Thymus (tissue), 11 donors: ENCODE results near the gene GLS2. TPM values are rescaled to one million over a fixed set of nuclear protein-coding genes. Genes with fewer than 3 reads are reported as not detected.
"Not testable (repeated sequence)": the region's sequence is repeated elsewhere in the genome, so short reads cannot be mapped to it uniquely, and the experiment has no call there.

Source experiments
- DNase-seq, 9 donors: peaks; one replicate each; pipeline ENCODE4 v3.0.0-alpha.2; 2013; ENCODE audit warnings: low spot score in 9 of 9, low read depth in 6 of 9, missing footprints in 1 of 9
- H3K27ac ChIP-seq, 2 donors: one replicate each; pipeline ENCODE4 v1.5.1; 2013; ENCODE audit warnings: control low read depth in 1 of 2, low read depth in 1 of 2, low read length in 1 of 2, mild to moderate bottlenecking in 1 of 2, moderate library complexity in 1 of 2
- H3K27me3 ChIP-seq, 2 donors: one replicate each; pipeline ENCODE4 v1.5.1; 2013; ENCODE audit warnings: low read length in 1 of 2; ENCODE audit not compliant: control insufficient read depth in 2 of 2, insufficient read depth in 1 of 2
- H3K36me3 ChIP-seq, 2 donors: one replicate each; pipeline ENCODE4 v1.5.1; 2013; ENCODE audit warnings: low read length in 1 of 2, mild to moderate bottlenecking in 1 of 2, moderate library complexity in 1 of 2; ENCODE audit not compliant: control insufficient read depth in 2 of 2, insufficient read depth in 2 of 2
- H3K4me1 ChIP-seq, 2 donors: one replicate each; pipeline ENCODE4 v1.5.1; 2013; ENCODE audit warnings: low read length in 2 of 2; ENCODE audit not compliant: control insufficient read depth in 2 of 2, insufficient read depth in 2 of 2
- H3K4me3 ChIP-seq, 2 donors: one replicate each; pipeline ENCODE4 v1.5.1; 2013; ENCODE audit warnings: low read length in 2 of 2, control low read depth in 1 of 2, mild to moderate bottlenecking in 1 of 2
- H3K9me3 ChIP-seq, 2 donors: one replicate each; pipeline ENCODE4 v1.5.1; 2013; ENCODE audit warnings: low read length in 1 of 2, mild to moderate bottlenecking in 1 of 2; ENCODE audit not compliant: control insufficient read depth in 2 of 2, insufficient read depth in 1 of 2
- WGBS: extraction: QIAGEN DNeasy Blood & Tissue Kit; methylation state at CpG from one replicate; pipeline ENCODE4 v1.1.7; 2013; 5-methylcytosine and 5-hydroxymethylcytosine counted together
- polyA plus RNA-seq: library from polyadenylated mRNA; stranded (reverse); fragments of 200-250 nt; gene quantifications from one replicate; pipeline ENCODE4 v1.2.3, GENCODE V29; 2013
- total RNA-seq: library from RNA; stranded (reverse); fragments of 120-200 nt; gene quantifications from one replicate; pipeline ENCODE4 v1.2.4, GENCODE V29; 2013
- donor health status: healthy.

The GLS2 gene
- total and polyA plus RNA-seq, 2 donors, result 1.0 to 2.6 TPM

- Histone ChIP-seq H3K27me3 (no peaks in the 10 kb centered on the region), H3K36me3 (no peaks in the 10 kb centered on the region), H3K4me3 (no peak overlapping the region), H3K27ac (no peak overlapping the region), H3K4me1 (peaks cover 4 to 14% of the 10 kb centered on the region in 2 donors), H3K9me3 (no peaks in the 10 kb centered on the region)
- 93% methylated on average over 1 of the region's 1 CpG for WGBS
- peak in 1 of 9 donors; percentile 7 for DNase-seq
Observed at GRCh38 chr12:56520506-56520905, 32.5 kb upstream of the GLS2 start.

- peaks cover 4 to 14% of the 10 kb centered on the region in 2 donors for H3K4me1 ChIP-seq
- H3K27ac ChIP-seq, result no peak overlapping the region
- no peak overlapping the region for H3K4me3 ChIP-seq
- H3K27me3 ChIP-seq, result no peaks in the 10 kb centered on the region
- DNase-seq, result no peak
- H3K9me3 ChIP-seq, result no peaks in the 10 kb centered on the region
- no peaks in the 10 kb centered on the region for H3K36me3 ChIP-seq
- WGBS, result 98% methylated on average over 3 of the region's 3 CpGs
Observed at GRCh38 chr12:56520048-56520447, 32.1 kb upstream of the GLS2 start.

GRCh38 chr12:56518570-56518969, 30.6 kb upstream of the GLS2 start:
- WGBS, result 70% methylated on average over 2 of the region's 2 CpGs

GRCh38 chr12:56517854-56518253, 29.9 kb upstream of the GLS2 start:
- no peak overlapping the region for H3K27ac ChIP-seq
- H3K9me3 ChIP-seq, result no peaks in the 10 kb centered on the region
- peaks cover 4 to 14% of the 10 kb centered on the region in 2 donors for H3K4me1 ChIP-seq
- DNase-seq, result no peak
- no peaks in the 10 kb centered on the region for H3K27me3 ChIP-seq
- WGBS, result 96% methylated on average over 2 of the region's 2 CpGs
- H3K36me3 ChIP-seq, result no peaks in the 10 kb centered on the region
- no peak overlapping the region for H3K4me3 ChIP-seq

More at GRCh38 chr12:56518570-56518969, 30.6 kb upstream of the GLS2 start:
- Histone ChIP-seq H3K36me3 (no peaks in the 10 kb centered on the region), H3K27ac (no peak overlapping the region), H3K9me3 (no peaks in the 10 kb centered on the region), H3K4me1 (peaks cover 4 to 14% of the 10 kb centered on the region in 2 donors), H3K4me3 (no peak overlapping the region), H3K27me3 (no peaks in the 10 kb centered on the region)
- DNase-seq, result no peak

- WGBS, result 73% methylated on average over 4 of the region's 4 CpGs
- not testable (repeated sequence) for DNase-seq, H3K4me1 ChIP-seq, H3K36me3 ChIP-seq, H3K27ac ChIP-seq, H3K9me3 ChIP-seq, H3K4me3 ChIP-seq, H3K27me3 ChIP-seq
Observed at GRCh38 chr12:56514014-56514318, 26.0 kb upstream of the GLS2 start.

GRCh38 chr12:56510786-56511185, 22.8 kb upstream of the GLS2 start:
- Histone ChIP-seq H3K27ac (no peak overlapping the region), H3K27me3 (no peaks in the 10 kb centered on the region), H3K36me3 (no peaks in the 10 kb centered on the region), H3K9me3 (no peaks in the 10 kb centered on the region), H3K4me3 (no peak overlapping the region), H3K4me1 (no peaks in the 10 kb centered on the region)
- 98% methylated on average over 16 of the region's 16 CpGs for WGBS
- DNase-seq, result no peak

GRCh38 chr12:56499879-56500278, 11.9 kb upstream of the GLS2 start:
- not testable (repeated sequence) for DNase-seq, H3K27ac ChIP-seq, H3K36me3 ChIP-seq, H3K9me3 ChIP-seq, H3K4me3 ChIP-seq, H3K4me1 ChIP-seq
- 88% methylated on average over 13 of the region's 13 CpGs for WGBS
- H3K27me3 ChIP-seq, result peaks cover 0 to 27% of the 10 kb centered on the region in 2 donors

GRCh38 chr12:56499452-56499851, 11.5 kb upstream of the GLS2 start:
- DNase-seq, H3K4me3 ChIP-seq, H3K4me1 ChIP-seq, H3K27ac ChIP-seq, H3K36me3 ChIP-seq: not testable (repeated sequence)
- peaks cover 1 to 12% of the 10 kb centered on the region in 2 donors for H3K9me3 ChIP-seq
- WGBS, result 84% methylated on average over 9 of the region's 9 CpGs
- H3K27me3 ChIP-seq, result peaks cover 0 to 27% of the 10 kb centered on the region in 2 donors

- WGBS, result 85% methylated on average over 14 of the region's 14 CpGs
- H3K9me3 ChIP-seq, result peaks cover 1 to 16% of the 10 kb centered on the region in 2 donors
- not testable (repeated sequence) for H3K4me1 ChIP-seq
Observed at GRCh38 chr12:56498126-56498902, 10.4 kb upstream of the GLS2 start.

More at GRCh38 chr12:56498126-56498902, 10.4 kb upstream of the GLS2 start:
- H3K36me3 ChIP-seq, DNase-seq, H3K4me3 ChIP-seq, H3K27ac ChIP-seq: not testable (repeated sequence)
- peaks cover 0 to 27% of the 10 kb centered on the region in 2 donors for H3K27me3 ChIP-seq
